ENCODE results near the gene TC2N.
"Not testable (repeated sequence)": the region's sequence is repeated elsewhere in the genome, so short reads cannot be mapped to it uniquely, and the experiment has no call there.

TC2N gene

DNA sequence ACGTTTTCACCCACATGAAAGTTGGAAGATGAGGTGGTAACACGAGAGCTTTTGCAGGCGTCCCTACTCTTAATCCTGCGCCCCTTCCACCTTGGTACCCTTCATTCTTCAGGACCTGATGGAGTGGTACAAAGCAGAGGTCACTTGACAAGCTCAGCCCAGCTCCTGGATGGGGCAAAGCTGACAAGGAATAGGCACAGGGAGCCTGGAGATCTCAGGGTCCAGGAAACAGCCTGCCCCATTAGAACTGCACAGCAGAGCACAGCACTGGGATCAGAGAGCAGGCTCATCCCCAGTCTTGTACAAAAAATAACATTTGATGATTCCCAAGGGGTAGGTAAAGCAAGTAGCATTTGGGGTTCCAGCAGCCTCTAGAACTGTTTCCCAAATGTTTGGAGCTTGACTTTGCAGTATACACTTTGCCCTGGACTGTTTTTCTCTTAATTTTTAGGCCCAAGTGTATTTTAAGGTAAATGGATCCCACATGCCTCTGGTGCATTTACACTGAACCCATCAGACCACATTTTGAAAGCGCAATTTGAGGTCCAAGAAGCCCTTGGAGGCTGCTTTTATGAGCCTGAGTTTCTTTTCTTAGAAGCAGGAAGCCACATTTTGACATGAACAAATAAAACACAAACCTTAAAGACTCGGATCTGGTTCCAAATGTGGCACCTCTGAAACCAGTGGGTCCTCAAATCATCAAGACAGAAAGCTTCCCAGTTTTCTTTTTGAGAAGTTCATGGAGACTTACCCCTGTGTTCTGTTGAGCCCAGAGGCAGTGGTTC, 633 bp downstream of the TC2N start:
- no peak for DNase-seq

DNA sequence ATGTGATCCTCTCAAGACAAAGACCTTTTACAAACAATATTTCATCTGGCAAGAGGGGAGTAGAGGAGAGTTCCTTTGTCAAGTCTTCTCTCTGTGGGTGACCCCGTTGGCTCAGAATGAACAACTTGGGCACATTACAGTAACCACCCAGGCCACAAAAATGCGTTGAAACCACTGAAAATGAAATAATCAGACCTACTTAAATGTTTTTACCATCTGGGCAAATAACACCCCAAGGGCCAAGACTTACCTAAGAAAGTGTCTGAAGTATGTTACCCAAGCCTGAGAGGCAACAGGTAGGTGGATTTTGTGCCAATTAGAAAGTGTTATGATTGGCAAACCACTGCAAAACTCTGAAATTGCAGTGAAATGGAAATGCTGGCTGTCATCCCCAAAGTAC, 1.3 kb downstream of the TC2N start:
- DNase-seq = no peak

DNA sequence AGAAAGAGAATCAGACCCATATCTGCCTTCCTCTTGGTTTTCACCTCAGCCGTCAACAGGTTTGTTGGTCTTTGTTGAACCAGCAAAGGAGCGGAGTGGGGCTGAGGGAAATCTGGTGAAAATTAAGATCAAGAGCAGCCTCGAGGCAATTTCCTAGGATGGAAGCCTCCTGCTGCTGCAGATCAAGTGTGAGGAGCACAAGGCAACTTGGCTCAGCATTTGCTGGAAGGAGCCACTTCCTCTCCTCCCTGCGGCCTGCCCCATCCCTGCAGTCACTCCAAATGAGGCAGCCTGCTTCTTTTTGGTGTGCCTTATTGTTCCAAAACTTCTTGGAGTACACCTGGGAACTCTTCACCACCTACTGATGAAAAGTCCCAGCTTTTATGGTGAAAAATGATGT, 4.9 kb downstream of the TC2N start:
- DNase-seq = no peak

DNA sequence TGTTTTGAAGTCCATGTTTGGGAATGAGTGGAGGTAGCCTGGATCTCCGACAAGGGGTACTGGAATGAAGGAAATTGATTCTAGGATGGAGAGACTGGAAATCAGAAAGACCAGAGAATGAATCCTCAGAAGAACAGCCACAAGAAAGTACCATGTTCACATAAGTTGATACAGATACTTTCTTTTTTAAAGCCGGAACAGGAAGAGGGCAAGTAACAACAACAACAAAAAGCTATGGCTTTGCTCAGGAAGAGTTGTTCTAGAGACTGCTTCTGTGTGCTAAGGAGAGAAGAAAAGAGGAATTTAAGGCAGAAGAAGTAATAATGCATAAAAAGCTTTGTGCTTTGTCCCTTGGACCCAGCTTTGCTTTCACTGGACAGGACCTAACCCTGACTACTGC, 6.2 kb downstream of the TC2N start:
- no peak for DNase-seq

DNA sequence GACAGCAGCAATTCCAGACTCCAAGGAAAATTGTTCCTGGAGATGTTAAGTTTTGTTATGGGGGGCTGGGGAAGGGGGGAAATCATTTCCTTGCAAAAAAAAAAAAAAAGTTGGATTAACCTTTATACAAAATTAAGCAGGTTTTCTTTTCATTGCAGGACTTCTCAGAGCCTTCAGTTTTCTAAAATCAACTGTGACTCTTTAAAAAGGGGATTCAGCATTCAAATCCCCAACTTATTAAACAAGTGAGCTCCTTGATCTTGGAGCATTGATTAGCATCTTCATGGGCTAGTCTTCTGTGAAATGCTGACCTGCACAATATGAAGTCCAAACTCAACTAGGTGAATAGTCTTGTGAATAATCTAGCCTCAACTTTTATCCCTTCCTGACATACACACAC, 7.1 kb downstream of the TC2N start:
- no peak for DNase-seq

DNA sequence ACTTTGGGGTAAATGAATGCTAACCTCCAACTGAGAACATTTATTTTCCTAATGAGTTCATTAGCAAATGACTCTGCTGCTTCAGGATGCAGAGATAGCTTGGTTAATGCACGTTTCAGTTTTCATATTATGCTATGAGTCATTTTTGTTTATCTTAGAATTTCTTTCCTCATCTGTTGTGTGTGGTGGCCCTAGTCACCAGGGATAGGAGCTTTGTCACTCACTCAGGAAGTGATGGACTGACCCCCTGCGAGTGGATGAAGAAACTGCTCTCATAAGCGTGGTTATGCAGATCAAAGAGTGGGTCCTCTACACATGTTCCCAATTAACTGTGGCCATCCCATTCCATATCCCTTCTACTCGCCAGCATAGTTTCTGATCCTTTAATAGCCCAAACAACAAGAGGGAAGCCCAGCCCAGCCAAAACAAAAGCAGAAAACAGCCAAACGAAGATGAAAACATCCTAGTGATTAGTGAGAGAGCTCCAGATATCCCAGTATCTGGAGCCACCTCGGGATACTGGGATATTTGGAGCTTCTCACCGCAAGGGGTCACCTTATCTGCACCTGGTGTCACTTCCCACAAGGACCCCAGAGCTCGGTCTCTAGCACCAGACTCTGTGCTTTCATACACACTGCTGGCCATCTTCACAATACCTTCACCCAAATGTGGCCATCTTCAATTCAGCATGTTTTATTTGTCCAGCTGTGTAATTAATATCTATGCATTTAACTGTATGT, 8.6 kb downstream of the TC2N start:
- DNase-seq = no peak

DNA sequence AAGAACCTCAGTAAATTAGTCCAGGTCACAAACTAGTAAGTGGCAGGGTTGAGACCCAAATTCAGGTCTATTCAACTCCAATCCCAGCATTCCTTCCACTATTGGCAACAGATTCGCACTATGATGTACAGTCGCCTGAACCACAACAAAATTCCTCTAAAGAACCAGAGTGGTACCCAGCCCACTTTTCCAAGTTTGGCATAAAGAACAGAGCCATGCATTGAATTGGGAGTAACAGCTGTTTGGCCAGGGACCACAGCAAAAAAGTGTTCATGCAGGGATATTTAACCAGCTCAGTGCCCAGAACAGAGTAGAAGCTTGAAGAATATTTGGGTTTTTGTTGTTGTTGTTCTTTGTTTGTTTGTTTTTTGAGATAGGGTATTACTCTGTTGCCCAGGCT, 9.7 kb downstream of the TC2N start:
- no peak for DNase-seq

DNA sequence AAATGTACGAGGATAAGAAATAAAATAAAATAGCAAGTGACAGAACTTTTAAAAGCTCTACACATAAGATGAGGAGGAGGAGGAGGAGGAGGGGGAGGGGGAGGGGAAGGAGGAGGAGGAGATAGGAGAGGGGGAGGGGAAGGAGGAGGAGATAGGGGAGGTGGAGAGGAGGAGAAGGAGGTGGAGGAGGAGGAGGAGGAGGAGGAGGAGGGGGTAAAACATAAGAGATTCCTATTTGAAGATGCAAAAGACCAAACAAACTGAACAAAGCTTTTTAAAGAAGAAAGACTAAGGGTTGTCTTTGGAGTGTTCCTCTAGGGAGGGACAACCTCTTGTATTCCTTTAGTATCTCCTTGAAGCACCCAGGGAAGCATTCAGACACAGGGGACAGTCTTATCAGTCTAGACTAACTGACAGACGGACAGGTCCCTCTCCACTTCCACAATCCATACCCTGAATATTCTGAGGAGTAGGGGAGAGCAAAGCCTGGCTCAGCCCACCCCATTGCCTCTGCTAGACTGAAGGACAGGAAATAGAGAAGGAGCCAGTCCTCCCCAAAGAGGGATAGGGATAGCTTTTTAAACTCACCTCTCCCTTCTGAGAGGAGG, 12.9 kb downstream of the TC2N start:
- DNase-seq = no peak

DNA sequence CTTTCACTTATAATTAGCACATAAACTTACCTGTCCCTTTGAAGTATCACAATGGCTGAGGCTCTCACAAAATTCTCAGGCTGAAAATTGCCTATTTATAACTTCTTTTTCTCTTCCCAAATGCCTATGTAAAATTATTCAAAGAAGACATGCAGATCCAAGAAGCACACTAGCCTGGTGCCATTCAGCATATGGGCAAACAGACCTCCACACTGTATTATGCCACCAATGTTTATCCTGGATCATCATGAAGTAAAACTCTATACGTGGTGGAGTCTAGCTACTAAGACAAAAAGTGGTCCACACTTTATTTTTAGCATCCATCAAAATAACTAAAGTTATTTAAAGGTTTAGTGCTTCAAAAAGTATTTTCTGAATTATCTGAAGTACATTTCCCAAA, 15.8 kb downstream of the TC2N start:
- no peak for DNase-seq

DNA sequence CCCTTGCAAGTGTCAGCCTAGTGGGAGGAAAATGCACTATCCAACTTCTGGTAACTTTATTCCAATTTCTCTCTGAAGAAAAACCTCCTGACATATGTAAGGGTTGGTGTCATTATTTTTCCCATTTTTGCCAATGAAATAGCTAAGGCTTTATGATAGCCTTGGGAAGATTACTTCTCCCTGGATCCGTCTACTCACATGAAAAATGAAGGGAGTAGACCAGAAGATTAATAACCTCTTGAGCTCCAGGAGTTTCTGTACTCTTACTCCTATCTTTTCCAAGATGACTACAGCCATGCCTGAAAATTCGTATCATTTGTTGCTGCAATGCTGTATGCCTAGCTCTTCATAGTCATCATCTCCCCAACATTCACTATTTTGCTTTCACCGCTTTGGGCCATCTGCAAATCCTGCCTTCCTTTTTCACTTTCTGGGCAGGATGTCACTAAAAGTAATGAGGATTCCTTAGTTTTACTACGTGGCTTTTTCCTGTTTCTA, 18.8 kb downstream of the TC2N start:
- no peak for DNase-seq

DNA sequence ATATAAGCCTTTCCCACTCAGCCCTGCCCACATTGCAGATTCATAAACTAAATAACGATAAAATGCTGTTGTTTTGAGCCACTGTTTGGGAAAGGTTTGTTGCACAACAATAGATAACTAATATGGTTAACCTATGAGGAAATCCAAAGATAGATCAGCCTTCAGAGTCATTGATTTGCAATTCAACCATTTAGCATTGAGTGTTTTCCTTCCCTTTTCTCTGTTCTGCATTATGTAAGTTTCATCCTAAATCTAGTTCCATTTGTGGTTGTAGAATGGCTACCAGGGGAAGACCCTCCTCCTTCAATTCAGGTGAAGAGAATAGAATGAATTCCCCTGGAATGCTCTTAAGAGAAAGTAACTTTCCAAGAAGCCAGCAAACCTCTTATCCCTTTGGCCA, 19.6 kb downstream of the TC2N start:
- no peak for DNase-seq

DNA sequence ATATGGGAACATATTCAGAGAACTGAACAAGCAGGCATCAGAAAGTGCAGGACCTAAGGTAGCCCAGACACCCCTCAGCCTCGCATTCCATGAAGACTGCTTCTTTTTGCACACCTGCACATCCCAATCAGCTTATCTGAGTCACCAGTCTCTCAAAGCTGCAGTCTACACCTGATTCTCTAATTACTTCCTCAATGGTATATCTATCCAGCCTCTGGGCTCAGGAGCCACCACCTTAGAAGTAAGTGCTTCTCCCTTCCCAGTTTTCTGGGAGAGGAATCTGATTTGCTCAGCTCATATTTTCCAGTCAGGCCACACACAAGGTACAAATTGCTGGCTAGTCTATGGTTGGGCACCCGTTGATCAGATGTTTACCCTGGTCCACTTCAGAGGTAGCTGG, 21.7 kb downstream of the TC2N start:
- no peak for DNase-seq

DNA sequence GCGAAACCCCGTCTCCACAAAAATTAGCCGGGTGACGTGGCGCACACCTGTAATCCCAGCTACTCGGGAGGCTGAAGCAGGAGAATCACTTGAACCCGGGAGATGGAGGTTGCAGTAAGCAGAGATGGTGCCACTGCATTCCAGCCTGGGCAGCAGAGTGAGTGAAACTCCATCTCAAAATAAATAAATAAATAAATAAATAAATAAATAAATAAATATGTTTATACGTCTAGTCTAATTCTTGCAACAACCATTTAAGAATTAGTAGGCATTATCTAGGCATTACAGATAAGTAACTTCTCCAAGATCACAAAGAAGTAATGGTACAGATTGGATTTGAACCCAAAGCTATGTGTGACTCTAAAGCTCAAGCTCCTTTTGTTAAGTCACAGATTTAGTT, 22.3 kb downstream of the TC2N start:
- not testable (repeated sequence) for DNase-seq

DNA sequence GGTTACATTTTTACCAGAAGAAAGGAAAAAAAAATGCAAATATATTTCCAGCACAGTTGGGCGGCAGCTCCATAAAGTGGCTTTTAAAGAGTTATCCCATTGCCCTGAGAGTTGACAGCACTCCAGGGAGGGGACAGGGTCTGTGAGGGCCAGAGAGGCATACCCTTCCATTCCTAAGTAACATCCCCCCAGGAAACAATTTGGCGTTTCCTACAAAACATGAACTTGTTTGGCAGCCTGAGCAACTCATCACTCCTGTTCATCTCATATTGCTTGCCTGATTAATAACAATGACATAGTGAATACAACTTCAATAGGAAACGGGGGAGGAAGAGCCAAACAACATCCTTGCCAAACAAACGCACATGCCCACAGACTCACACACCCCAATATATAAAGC, 23.3 kb downstream of the TC2N start:
- no peak for DNase-seq

DNA sequence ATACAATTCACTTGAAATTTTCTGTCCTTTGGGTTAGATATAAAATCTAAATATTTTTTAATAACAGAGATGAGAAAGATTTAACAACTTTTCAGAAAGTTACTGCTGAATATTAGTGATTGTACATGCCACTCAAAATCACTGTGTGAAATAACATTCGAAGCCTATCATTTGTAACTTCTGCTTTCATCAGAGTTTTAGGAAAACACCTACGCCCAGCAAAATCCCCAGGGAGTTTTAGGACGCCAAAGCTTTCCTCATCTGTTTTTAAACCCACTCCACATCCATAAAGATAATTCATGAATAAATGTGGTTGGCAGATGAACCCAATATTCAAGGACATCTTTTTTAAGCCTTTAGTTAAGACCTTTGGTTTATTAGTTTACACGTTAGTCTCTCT, 23.9 kb downstream of the TC2N start:
- DNase-seq = no peak

DNA sequence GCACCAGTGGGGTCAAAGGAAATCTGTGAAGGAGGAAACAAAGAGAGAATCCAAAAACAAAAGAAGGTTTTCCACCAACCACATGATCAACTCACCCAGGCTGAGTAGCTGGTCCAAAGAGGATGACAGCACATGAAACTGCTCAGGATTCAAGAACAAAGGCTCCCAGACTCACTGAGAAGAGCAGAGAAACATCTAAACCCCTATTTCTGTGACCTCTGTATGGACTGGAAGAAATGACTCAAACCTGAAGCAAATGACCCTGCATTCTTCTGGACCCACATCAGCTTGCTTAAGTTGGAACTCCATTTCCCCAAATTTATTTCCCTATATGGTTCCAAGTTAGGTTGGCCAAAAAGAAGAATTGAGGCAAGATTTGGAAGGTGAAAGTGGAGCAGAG, 26.3 kb downstream of the TC2N start:
- no peak for DNase-seq

DNA sequence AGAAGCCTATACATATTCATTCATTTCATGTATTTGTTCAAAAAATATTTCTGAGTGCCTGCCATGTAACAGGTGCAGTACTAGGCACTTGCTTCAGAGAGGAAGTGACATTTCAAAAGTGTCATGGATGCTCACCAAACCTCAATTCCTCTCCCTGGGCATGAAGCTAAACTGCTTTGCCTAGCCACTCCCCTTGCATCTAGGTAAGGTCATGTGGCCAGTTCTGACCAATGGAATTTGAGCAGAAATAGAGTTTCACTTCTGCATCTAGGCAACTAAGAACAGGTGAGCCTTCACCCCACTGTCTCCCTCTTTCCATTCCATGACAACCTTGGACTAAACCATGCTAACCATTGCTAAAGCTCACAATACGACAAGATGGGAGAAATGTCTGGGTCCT, 27.6 kb downstream of the TC2N start:
- no peak for DNase-seq

DNA sequence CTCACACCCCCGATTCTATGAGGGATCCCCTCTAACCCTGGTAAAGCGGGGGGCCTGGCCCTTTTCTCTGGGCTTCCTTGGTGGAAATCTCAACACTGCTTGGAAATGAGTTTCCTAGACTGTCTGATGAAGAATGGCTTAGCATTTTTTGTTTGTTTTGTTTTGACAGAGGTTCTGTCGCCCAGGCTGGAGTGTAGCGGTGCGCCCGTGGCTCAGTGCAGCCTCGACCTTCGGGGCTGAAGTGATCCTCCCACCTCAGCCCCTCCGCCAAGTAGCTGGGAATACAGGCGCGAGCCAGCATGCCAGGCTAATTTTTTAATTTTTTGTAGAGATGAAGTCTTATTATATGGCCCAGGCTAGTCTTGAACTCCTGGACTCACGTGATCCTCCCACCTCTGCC, 30.3 kb downstream of the TC2N start:
- no peak for DNase-seq

DNA sequence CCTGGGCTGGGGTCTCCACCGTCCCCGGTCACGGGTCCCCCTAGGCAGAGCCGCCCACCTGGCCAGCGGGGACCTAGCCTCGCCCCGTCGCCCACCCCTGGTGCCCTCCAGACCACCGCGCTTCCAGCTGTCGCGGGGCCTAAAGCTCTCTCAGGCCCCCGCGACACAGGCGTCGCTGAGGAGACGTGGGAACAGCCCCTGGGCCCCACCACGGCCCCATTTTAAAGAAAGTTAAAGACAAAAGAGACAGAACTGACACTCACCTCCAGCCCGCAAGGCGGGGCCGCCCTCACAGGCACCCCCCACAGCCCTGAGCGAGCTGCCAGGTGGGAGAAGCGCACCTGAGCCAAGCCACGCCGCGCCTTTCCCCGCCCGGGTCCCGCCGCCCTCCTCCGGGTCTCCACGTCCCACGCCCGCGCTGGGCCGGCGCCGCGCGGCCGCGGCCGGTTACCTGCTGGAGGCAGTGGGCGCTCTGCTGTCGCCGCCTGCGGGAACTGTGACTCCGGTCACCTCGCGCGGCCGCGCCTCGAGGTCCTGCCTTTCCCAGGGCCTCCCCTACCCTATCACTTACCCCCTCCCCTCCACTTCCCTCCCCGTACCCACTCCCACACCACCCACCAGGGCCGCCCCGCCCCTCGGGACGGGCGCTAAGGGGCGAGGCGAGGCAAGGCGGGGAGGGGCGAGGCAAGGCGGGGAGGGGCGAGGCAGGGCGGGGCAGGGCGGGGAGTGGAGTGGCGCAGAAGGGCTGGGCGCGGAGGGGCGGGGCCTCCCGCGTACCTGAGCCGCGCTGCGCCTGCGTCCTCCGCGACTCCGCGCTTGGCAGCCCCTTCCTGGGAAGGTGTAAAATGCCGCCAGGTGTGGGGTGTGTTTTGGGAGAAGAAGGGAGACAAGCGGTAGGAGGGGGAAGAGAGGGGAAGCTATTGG, 31.2 kb downstream of the TC2N start:
- DNase-seq = peak; percentile 84

DNA sequence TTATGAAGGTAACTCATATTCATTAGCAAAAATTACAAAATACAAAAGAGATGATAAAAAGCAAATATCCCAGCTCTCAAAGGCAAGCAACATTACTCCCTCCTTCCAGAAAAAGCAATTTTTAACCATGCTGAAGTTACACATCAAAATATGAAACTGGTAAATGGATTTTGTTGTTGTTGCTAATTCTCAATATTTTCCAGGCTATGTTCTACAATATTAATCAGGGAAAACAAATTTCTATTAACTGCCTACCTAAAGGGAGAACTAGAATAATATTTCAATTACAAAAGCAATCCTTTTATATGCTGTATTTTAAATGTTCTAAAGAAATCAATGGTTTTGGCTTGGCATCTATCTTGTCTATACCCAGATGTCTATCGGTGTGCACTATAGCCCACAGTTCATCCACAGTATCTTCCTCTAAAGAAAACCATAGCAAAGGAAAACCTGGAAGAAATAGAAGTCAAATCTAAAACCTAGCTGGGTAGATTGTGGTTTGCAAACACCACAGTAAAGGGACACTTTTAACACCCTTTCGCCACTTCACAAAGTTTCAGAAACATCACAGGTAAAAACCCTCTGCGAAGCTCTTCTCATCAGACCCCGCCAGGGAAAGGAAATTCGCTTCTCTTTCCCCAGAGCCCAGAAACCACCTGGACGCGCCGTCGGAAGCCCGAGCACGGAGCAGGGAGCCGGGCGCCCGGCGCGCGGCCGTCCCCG, 32.0 kb downstream of the TC2N start:
- DNase-seq = no peak

DNA sequence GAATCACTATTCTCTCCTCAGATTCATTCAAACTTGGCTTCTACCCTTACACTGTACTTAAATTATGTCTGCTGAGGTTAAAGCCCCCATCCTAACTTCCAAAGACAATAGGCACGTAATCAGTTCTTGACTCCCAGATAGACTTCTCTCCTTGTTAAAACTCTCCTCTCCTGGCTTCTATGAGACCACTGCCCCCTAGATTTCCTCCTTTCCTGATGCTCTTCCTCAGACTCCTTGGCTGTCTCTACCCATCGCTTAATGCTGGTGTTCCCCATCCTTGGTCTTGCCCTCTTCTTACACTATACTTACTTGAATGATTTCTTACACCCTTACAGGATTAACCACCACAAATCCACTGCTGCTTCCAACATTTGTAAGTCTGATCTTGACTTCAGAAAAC, 32.8 kb downstream of the TC2N start:
- no peak for DNase-seq

DNA sequence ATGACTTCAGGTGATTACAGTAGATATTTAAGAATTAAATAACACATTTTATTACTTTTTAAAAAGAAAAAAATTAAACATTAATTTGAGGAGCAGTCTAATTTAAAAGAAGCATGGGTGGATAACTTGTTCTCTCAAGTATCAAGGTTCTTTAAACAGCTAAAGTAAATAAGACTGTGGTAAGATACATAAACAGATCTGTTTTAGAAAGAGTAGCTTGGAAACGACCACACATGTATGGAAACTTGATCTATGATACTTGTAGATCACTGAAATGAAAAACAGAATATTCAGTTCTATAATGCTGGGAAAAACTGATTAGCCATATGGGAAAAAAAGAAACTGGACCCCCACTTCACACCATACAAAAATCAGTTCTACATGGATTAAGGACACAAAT, 36.0 kb downstream of the TC2N start:
- no peak for DNase-seq

All from activated CD4-positive, alpha-beta T cell treated with anti-CD3 and anti-CD28 coated beads for 1 hour (primary cell).